BE2C (cell line): ENCODE results near the gene IL13.

ENCODE experiments used
- DNase-seq: peaks from one replicate; pipeline ENCODE4 v3.0.0-alpha.2; 2020
- H3K27me3 ChIP-seq: fragments of 250-450 bp; sonication (Bioruptor Pico); 2 replicates; pipeline ENCODE4 v1.5.1; 2020; ENCODE audit warnings: mild to moderate bottlenecking
- H3K36me3 ChIP-seq: fragments of 250-450 bp; sonication (Bioruptor Pico); 2 replicates; pipeline ENCODE4 v1.5.1; 2020; ENCODE audit warnings: mild to moderate bottlenecking
- H3K4me1 ChIP-seq: fragments of 250-450 bp; sonication (Bioruptor Pico); 2 replicates; pipeline ENCODE4 v1.5.1; 2020
- H3K4me3 ChIP-seq: 2 replicates; pipeline ENCODE4 v1.5.1; 2011; ENCODE audit warnings: low read depth, low read length
- H3K9me3 ChIP-seq: fragments of 250-450 bp; sonication (Bioruptor Pico); 2 replicates; pipeline ENCODE4 v1.5.1; 2020
- CTCF ChIP-seq: IDR thresholded peaks from 2 replicates; pipeline ENCODE4 v1.5.1; 2012; ENCODE audit warnings: mild to moderate bottlenecking, low read depth, low read length

Gene IL13

GRCh38 chr5:132708645-132709044 lies 50.7 kb downstream of the IL13 start:
- no peak for TF ChIP-seq CTCF
- no peak for DNase-seq
- no peak overlapping the region for H3K4me3 ChIP-seq
- H3K9me3 ChIP-seq: no peaks in the 10 kb centered on the region
- H3K27me3 ChIP-seq: no peaks in the 10 kb centered on the region
- H3K36me3 ChIP-seq: no peaks in the 10 kb centered on the region
- no peaks in the 10 kb centered on the region for H3K4me1 ChIP-seq
